Brain pericyte (primary cell): ENCODE data around the gene C9orf78.

ENCODE experiments used
- DNase-seq: peaks from one replicate; pipeline ENCODE4 v3.0.0-alpha.2; 2012; ENCODE audit warnings: low read depth, low spot score

Gene C9orf78

DNA sequence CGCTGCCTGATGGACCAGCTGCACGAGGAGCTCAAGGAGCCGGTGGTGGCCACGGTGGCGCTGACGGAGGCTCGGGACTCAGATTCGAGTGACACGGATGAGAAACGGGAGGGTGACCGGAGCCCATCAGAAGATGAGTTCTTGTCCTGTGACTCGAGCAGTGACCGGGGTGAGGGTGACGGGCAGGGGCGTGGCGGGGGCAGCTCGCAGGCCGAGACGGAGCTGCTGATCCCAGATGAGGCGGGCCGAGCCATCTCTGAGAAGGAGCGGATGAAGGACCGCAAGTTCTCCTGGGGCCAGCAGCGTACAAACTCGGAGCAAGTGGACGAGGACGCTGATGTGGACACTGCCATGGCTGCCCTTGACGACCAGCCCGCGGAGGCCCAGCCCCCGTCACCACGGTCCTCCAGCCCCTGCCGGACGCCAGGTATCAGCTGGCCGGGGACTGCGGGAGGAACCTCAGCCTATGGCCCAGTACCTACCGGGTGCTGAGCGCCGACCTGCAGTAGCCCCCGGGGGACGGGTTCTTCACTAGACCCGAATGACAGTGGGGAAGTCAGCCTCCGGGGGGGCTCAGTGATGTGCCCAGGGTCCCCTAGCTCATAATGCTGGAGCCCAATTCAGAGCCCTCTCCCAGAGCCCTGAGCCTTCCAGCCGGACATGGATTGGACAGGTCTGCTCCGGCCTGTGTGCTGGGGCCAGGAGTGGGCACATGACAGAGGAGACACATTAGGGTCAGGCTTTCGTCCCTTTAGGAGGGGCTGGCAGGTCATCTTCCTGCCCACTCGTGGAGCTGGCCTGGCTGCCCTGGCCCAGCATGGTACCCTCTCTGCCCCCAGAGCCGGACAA, 33.2 kb upstream of the C9orf78 start:
- DNase-seq, result no peak

DNA sequence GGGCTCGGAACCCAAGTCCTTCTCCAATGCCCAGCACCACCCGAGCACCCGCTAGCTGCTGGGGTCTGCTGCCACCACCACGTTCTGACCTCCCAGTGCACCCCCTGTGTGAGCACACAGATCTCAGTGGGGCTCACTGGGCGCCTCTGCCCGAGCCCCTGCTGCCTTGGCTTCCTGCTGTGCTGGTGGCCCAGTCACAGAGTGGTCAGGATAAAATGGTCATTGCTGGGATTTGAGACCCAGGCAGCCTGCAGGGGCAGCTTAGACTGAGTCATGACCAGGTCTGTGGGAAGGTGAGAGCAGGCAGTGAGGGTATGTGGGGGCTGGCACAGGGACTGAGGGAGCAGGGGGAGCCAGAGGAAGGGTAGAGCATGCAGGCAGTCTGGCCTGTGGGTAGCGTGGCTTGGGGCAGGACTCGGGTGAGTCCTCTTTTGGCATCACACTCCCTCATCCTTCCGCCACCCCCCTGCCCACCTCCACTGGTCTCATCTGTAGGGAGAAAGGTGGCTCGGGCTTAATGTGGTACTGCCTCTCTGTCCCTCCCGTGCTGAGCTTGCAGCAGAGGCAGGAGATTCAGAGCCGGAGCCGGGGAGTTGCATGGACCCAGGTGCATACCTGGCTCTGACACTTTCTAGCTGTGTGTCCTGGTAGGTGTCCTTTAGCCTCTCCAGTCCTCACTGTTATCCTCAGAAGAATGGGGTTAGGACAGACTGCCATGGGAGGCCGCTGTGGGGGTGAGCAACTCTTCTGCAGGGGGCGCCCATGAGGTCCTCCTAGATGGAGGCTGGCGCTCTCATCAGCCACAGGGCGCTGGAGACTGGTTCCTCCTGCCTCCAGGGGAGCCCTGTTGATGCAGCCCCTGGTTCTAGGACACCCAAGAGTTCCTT, 32.3 kb upstream of the C9orf78 start:
- no peak for DNase-seq

DNA sequence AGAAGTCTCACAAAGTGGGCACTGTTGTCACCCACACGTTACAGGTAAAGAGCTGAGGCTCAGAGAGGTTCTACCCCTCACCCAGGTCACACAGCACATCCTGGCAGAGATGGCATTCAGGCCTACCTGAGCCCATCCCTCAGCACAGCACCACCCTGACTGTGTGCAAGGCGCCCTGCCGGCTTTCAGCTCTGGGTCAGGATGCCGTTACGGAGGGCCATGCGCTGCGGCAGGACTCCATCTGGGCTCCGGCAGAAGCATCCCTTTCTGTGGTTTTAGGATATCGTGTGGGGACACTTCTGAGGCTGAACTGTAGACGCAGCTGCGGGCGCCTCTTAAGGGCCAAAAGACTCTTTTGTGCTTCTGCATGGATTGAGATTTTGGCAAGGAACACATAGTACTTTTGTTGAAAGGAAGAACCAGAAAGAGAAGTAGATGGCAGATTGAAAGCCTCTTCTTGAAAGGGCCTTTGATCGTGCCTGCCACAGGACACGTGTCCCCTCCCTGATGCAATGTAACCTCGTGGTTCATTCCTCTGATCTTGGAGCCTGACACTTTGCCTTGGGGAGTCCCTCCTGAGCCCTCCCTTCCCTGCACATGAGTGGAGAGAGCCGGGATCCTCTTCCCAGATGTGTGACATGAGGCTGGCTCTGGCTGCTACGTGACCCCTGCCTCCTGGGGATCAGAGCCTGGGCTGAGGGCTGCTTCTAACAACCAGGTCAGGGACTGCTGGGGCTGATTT, 31.5 kb upstream of the C9orf78 start:
- DNase-seq, result no peak

DNA sequence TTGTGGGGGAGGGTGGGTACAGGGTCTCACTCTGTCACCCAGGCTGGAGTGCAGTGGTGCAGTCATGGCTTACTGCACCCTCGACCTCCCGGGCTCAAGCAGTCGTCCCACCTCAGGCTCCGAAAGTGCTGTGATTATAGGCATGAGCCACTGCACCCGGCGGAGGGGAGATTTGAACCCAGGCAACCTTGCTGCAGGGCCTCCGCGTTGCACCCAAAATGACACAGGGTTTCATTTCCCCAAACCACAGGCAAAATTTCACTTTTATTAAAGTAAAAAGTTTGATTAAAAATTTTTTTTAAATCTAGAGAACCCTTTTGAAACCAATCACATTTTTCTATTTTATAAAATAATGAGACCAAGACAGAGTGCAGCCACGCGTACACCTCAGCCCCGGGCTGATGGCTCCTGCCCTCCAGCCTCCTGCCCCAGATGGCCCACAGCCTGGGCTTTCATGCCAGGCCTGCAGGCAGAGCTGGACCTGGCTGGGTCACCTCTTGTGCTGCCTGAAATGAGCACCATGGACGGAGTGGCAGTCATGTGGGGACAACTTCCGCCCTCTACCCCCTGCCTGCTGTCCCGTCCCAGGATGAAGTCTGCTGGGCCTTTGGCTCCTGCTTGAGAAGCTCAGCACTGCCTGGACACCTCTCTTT, 30.7 kb upstream of the C9orf78 start:
- DNase-seq, result no peak

DNA sequence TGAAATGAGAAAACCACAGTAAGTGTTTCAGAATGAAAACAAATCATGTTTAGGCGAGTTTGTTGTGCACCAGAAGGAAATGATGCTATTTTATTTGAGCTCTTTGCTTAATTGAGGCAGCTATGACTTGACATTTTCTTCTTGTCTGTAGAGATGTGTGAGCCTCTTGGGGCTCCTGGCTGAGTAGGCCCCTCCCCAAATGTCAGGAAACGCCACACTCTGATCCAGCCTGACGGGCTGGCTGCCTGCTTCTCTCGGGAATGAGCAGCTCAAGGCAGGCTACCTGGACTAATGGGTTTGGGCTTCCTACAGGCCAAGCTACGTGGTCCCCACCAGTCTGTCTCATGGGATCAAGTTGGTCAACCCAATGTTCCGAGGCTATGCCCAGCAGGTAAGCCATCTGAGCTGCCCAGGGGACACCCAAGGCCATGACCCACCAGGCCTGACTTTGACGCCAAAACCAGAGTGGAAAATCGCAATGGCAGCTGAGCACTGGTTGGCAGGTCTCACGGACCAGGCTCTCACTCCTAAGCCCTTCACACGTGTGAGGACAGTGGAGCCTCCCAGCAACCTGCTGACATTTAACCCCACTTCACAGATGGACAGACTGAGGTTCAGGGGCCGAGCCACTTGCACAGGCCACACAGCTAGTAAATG, 30.0 kb upstream of the C9orf78 start:
- no peak for DNase-seq

DNA sequence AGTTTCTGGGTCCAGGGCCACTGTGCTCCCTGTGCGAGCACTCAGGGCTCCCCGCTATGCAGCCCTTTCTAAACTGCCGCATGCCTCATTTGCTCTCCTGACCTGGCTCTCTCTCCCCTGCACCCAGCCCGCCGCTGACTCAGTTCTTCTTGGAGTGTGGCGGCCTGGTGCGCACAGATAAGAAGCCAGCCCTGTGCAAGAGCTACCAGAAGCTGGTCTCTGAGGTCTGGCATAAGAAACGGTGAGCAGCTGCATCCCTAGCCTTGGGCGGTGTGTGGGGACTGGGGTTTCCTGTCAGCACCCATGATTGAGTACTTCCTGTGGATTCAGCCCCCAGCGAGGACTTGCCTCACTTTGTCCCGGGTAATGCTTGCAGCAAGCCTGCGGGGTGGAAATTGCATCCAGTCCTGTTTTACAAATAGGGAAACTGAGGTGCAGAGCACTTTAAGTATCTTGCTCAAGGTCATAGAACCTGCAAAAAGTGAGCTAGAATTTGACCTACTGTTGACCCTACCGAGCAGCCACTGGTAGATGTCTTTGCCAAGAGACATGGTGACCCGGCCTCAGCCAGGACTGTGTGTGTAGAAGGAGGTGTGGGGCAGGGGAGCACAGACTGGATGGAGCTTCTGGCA, 28.1 kb upstream of the C9orf78 start:
- no peak for DNase-seq

DNA sequence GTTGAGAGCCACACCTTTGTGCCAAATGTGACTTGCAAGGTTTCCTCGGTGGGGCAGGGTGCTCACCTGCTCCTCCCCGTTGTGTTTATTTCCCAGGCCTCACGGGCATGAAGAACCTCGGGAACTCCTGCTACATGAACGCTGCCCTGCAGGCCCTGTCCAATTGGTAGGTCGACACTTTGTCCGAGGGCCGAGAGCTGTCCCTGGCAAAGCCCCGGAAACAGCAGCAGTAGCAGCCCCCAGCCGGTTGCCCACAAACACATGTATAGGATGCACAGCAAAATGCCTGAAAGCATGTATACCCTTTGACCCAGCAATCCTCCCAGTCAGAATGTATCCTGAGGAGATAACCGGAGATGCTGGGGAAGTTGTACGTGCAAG, 26.4 kb upstream of the C9orf78 start:
- DNase-seq, result no peak

DNA sequence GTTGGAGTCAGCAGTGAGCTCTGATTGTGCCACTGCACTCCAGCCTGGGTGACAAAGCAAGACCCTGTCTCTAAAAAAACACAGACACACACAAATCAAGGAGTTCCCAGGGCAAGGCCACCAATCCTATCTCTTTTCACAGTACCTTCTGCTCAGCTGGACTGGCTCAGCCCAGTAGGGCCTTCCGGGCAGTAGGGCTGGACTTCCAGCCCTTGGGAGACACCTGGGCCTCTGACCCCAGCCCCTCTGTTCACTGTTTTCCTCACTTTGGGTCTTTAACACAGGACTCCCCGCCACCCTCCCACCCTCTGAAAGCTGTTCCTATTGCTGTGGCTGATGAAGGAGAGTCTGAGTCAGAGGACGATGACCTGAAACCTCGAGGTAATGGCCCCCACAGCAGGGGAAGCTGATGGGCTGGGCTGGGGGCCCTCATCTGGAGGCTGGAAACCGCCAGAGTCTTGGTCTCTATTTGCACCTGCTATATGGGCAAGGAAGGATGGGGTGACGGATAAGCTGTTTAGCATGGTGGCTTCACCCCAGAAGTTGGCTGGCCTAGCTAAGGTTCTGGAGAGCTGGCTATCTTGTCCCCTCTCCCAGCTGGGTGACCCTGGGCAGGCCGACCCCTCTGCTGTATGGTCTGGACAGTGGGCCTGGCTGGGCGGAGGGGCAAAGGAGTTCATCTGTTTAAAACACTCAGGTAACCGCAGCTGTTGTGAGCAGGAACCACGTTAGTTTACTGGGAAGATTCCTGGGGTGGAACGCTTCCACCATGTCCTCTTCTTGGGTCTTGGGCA, 25.8 kb upstream of the C9orf78 start:
- no peak for DNase-seq

DNA sequence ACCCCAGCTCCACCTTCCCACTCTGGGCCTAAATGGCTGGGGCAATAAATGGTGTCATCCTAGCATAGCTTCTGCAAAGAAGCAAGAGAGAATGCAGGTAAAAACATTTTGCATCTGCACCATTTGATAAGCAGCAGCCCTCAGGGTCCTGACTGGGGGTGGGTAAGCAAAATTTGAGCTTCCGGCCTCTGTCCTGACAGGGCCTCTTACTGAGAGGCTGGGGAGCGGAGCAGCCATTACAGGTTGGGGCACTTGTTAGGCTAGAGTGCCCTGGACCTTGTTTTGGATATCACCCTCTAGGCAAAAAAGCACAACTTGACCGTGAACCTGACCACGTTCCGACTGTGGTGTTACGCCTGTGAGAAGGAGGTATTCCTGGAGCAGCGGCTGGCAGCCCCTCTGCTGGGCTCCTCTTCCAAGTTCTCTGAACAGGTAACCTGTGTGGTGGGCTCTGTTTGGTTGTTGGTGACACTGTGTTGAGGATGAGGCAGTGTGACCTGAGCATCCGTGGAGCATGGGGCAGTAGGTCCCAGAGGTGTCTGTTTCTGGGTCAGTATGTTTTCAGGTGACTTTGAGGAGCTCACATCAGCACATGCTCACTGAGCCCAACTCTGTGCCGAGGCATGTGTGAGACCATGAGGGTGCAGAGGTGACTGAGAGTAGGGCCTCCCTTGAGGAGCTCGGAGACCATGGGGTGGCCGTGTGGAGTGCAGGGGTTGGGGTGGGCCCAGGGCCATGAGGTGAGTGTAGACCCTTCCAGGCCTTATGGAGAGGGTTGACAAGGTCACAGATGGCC, 23.3 kb upstream of the C9orf78 start:
- no peak for DNase-seq

DNA sequence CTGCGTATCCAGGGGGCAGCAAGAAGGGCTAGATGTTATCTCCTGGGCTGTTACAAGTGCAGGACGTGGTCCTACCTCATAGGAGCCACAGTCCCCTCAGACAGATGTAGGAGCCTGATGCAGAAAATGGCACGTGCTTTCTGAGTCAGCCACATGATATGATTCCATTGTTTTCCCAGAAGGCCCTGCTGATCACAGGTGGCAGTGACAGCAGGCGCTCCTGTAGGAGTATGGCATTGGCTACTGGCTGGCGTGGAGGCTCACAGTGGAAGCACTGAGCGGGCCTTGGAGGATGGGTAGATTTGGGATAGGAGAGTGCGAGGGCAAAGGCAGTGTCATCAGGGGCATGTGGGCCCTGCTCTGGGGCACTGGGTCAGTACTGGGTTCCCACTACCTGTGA, 22.1 kb upstream of the C9orf78 start:
- DNase-seq, result no peak

DNA sequence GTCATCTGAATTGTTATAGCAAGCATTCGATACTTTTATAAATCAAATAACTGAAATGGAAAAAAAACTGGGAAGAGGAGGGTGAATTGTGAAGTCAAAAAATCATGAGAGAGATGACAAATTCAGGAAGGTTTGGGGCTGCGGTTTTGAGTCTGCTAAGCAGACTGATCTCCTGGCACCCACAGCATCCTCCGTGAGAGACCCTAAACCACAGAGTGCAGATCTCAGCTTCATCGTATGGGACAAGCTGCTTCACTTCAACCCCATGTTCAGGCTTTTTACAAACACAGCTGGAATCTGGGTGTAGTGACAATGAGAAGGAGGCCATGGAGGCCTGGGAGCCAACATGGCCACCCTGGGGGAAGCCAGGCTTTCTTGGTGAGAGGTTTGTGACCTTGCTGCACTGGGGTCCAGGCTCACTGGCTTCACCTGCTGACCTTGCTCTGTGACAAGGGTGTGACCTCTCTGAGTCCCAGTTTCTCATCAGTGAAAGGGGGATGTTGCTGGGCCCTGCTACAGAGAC, 19.6 kb upstream of the C9orf78 start:
- DNase-seq, result no peak

DNA sequence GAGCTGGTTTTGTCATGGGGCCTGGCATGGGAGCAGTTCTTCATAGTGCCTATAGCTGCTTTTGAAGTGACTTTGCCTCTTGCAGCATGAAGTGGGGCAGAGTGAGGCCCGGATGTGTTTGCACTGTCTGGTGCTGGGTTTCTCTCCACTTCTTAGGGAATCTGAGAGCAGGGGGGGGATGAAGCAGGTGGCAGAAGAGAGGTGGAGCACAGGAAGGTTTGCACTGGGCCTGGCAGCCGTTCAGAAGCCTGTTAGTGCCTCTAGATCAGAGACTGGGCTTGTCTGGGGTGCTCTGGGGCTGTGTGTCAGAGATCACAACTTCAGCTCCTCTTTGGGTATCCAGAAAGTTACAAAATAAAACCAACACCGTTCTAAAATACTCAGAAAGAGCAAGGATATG, 18.5 kb upstream of the C9orf78 start:
- no peak for DNase-seq

DNA sequence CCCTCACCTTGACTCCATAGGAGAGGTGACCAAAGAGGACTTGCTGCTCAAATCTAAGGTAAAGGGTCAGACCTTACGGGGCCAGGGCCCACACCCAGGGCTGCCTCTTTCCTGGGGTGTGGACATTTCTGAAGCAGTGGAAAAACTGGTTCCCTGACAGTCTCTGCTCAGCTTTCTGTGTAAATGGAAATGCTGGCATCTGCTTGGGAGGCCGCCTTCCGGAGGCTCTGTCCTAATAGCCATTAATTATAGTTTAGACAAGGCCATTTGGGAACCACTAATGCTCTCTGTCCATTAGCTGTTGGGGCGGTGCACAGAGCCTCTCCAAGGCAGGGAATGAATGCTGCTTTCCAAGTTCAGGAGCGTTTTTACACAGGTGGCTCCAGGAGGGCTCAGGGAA, 17.5 kb upstream of the C9orf78 start:
- no peak for DNase-seq

DNA sequence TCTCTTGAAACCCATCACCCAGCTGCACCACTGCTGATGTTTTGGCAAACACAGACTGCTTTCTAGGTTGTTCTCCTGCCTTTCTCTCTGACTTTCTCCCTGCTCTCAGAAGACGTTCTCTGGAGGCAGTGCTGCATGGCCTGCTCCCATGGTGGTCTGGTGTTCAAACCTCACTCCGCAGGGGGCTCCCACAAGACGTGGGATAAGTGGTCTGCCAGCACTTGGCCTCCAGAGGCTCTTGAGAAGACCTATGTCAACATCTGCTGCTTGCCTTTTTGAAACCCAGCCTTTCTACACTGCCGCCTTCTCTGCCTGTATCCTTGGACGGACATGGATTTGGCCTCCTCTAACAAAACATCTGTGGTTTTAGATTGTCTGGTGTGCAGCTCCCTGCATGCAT, 16.7 kb upstream of the C9orf78 start:
- no peak for DNase-seq

DNA sequence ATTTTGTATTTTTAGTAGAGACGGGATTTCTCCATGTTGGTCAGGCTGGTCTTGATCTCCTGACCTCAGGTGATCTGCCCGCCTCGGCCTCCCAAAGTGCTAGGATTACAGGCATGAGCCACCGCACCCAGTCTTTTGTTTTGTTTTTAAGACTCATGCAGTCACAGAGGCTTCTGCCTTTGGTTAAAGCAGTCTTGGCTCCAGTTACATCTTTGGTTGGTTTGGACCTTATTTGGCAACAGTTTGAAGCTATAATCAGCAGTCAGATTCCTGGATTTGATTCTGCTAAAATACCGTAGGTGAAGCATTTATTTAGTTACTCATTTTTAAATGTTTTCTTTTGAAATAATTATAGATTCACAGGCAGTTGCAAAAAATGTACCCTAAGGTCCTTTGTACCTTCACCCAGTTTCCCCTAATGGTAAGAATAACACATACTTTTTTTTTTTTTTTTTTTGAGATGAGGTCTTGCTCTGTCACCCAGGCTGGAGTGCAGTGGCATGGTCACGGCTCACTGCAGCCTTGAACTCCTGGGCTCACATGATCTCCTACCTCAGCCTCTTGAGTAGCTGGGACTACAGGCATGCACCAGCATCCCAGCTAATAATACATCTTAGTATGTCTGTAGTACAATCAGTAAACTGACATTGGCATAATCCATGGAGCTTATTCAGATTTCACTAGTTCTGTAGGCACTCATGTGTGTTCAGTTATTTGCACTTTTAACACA, 15.9 kb upstream of the C9orf78 start:
- DNase-seq, result no peak

DNA sequence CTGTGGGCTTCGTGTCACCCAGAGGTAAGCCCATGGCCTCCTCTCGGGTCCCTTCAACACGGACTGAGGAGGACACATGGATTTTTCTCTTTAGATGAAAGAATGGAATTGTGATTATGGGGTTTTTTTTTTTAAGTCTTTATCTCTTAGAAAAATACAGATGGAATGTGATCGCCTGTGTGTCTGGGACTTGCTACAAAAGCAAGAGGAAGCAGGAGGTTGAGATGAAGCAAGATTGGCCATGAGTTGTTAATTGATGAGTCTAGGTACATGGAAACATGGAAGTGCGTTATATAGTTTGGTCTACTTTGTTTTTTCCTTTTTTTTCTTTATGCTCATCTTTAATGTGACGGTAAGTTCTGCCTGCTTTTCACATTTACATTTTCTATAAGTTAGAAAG, 14.8 kb upstream of the C9orf78 start:
- no peak for DNase-seq

DNA sequence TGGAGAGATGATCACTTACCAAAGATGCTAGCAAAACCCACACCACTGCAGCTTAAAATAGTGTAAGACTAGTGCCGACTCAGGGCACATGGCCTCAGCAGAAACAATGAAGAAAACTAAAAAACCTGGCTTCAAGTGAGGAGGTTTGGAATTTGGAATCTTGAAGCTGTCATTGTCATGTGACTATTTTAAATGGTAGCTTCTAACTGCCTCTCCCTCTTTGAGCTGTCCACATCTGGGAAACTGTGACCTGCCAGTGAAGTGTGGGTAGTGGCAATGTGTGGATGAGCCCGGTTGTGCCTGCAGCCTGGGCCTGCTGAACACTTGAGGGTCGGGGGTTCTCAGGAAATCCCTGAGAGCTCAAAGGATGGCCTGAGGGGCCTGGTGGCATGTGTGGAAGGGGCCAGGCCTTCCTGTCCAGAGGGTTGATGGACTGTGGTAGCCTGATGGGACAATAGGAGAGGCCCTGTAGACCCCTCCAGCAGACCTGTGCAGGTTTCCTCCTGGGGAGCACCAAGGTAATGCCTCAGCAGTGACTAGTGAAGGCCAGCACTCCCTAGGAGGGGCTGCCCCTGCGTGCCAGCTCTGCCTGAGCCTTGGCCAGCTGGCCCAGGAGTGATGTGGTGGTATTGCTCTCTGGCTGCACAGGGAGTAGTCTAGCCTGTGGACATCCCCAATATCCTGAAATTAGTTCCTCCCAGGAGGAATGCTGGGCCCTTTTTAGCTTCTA, 13.8 kb upstream of the C9orf78 start:
- no peak for DNase-seq
